OCI-LY7 (cell line): ENCODE results near the gene ZNF667. TPM values are rescaled to one million over a fixed set of nuclear protein-coding genes. Genes with fewer than 3 reads are reported as not detected.

Experiments used
- Bru-seq: library from RNA; stranded (reverse); fragments of 400-500 nt; gene quantifications from one replicate; lab custom pipeline; 2021; lab: Mats Ljungman, UMichigan
- BruChase-seq, 2 experiments: library from RNA; stranded (reverse); fragments of 400-500 nt; gene quantifications; one replicate each; lab custom pipeline; 2021; lab: Mats Ljungman, UMichigan
- BruUV-seq: library from RNA; stranded (reverse); fragments of 400-500 nt; replicated peaks from 2 replicates; lab custom pipeline; 2021; lab: Mats Ljungman, UMichigan
- CTCF ChIA-PET: fragments of 300-600 bp; sonication (Branson Sonifier 250); formaldehyde crosslinking; loops from one replicate; lab custom pipeline; 2022; ENCODE audit warnings: antibody characterized with exemption; ENCODE audit not compliant: unreplicated experiment; lab: Charles Lee
- POLR2A ChIA-PET: fragments of 300-600 bp; sonication (Branson Sonifier 250); formaldehyde crosslinking; loops from one replicate; lab custom pipeline; 2022; ENCODE audit warnings: antibody characterized with exemption; lab: Charles Lee
- DNase-seq: peaks from one replicate; pipeline ENCODE4 v3.0.0-alpha.2; 2015; ENCODE audit warnings: low spot score
- H2AFZ ChIP-seq: fragments of 200-600 bp; sonication (generic), shearing (Covaris generic); 2 replicates; pipeline ENCODE4 v1.6.1; 2014; ENCODE audit warnings: mild to moderate bottlenecking, antibody characterized with exemption, low read length, moderate library complexity
- H3K27ac ChIP-seq: fragments of 200-600 bp; sonication (generic); 2 replicates; pipeline ENCODE4 v1.5.1; 2014; ENCODE audit warnings: mixed run types, low read depth, mild to moderate bottlenecking, moderate library complexity, low read length, inconsistent platforms; ENCODE audit not compliant: poor library complexity, severe bottlenecking
- H3K36me3 ChIP-seq: fragments of 200-600 bp; sonication (generic); 2 replicates; pipeline ENCODE4 v1.6.1; 2014; ENCODE audit warnings: mild to moderate bottlenecking, antibody characterized with exemption, low read length, moderate library complexity, mixed read lengths; ENCODE audit not compliant: insufficient read depth
- H3K4me1 ChIP-seq: fragments of 200-600 bp; sonication (generic); 2 replicates; pipeline ENCODE4 v1.5.1; 2014; ENCODE audit warnings: mild to moderate bottlenecking, low read length; ENCODE audit not compliant: insufficient read depth, poor library complexity, severe bottlenecking
- H3K4me2 ChIP-seq: fragments of 200-600 bp; sonication (generic); 2 replicates; pipeline ENCODE4 v1.6.1; 2014; ENCODE audit warnings: mild to moderate bottlenecking, low read length
- H3K4me3 ChIP-seq: fragments of 200-600 bp; sonication (generic); 2 replicates; pipeline ENCODE4 v1.5.1; 2014; ENCODE audit warnings: mild to moderate bottlenecking, low read depth, low read length; ENCODE audit not compliant: poor library complexity, severe bottlenecking
- H3K79me2 ChIP-seq: fragments of 200-600 bp; sonication (generic); 2 replicates; pipeline ENCODE4 v1.6.1; 2016; ENCODE audit warnings: low read depth, mild to moderate bottlenecking, low read length, moderate library complexity, mixed read lengths; ENCODE audit not compliant: insufficient read depth
- H3K9me2 ChIP-seq: fragments of 200-600 bp; sonication (generic); 2 replicates; pipeline ENCODE4 v1.6.1; 2016; ENCODE audit warnings: mild to moderate bottlenecking, low read length, mixed read lengths; ENCODE audit not compliant: insufficient read depth
- H3K9me3 ChIP-seq: fragments of 200-600 bp; sonication (generic); 2 replicates; pipeline ENCODE4 v1.6.1; 2014; ENCODE audit warnings: mild to moderate bottlenecking, mixed run types, low read length, mixed read lengths
- H4K20me1 ChIP-seq: fragments of 200-600 bp; sonication (generic); 2 replicates; pipeline ENCODE4 v1.6.1; 2014; ENCODE audit warnings: mild to moderate bottlenecking, antibody characterized with exemption, low read length, moderate library complexity, mixed read lengths; ENCODE audit not compliant: insufficient read depth
- EZH2phosphoT487 ChIP-seq: fragments of 200-600 bp; sonication (generic); IDR thresholded peaks from 2 replicates; pipeline ENCODE4 v1.6.1; 2018; ENCODE audit warnings: low read depth, borderline replicate concordance, mild to moderate bottlenecking, mixed run types, antibody characterized with exemption, low read length, moderate library complexity, mixed read lengths
- intact Hi-C: fragments of 100-400 bp; cut with micrococcal nuclease; formaldehyde crosslinking; loops from one replicate; pipeline ENCODE4 v1.10.0; 2022; ENCODE audit not compliant: unreplicated experiment
- long read RNA-seq: library from polyadenylated mRNA; stranded (forward); transcript quantifications from one replicate; pipeline ENCODE4 v2.0.0, GENCODE V29; 2022
- total RNA-seq, 2 experiments: library from RNA; depleted of rRNA in 1 of 2; stranded (reverse); fragments of >200 nt in 1 of 2; shearing (Covaris generic) in 1 of 2; gene quantifications; 2 replicates each; pipeline ENCODE4 v1.2.3, GENCODE V29; 2014 to 2022
- TF ChIP-seq, protein P1 (sequence below): fragments of 200-600 bp; sonication (generic); conservative IDR thresholded peaks from 2 replicates; pipeline ENCODE4 v1.5.1; 2014; ENCODE audit warnings: mild to moderate bottlenecking, antibody characterized with exemption, low read length, moderate library complexity, mixed read lengths

The ZNF667 gene
- total RNA-seq (2014; rRNA removed; shearing (Covaris generic)): not detected in 2 replicates
- not detected in 2 replicates for total RNA-seq (2022)
- not detected for Bru-seq, nascent RNA
- BruChase-seq, experiment 1, labeled RNA remaining after a 6-hour chase: not detected
- not detected for BruChase-seq, experiment 2, labeled RNA remaining after a 2-hour chase
- long read RNA-seq: 0 reads

DNA sequence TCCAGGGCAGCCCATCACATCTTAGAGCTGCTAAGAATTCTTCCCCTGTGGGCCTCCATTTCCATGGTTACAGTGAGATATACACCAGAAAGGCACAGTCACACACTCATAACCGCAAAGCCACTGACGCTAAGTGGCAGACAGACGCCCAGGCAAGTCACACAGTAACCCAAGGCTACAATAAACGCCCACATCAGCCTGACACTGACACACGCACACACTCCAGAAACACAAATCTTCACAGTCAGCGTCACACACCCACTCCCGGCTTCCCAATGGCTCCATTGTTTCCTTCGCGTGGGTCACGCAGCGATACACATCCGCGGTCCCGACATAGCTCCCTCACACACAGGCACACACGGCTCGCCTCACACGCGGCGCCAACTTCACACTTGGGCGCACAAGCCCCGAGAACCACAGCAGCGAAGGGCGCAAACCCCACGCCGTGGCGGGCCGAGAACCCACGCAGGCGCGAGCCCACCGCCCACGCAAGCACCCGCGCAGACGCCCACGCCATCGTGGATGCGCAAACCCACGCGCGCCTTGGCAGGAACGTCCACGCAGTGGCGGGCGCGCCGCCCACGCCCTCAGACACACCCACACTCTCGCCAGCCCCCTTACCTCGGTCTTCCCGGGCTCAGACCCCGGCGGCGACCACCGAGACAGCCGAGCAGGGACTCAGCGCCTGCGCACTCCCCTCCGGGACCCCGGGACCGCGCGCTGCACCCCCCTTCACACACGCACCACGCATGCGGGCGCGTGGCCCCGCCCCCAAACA lies at the start of gene ZNF667:
Gene ZNF667 (minus strand): TSS at position 695 of the 778 bp plus-strand sequence. CDS start 14,975 bp downstream, outside the sequence.
- intact Hi-C loops: no loop called here
- H3K9me3 ChIP-seq: no peaks in the 10 kb centered on the region
- no peak within 1 kb of the TSS for H2AFZ ChIP-seq
- CTCF ChIA-PET: no interaction called here
- POLR2A ChIA-PET: no interaction called here
- no peak for TF ChIP-seq EZH2phosphoT487
- TF ChIP-seq, protein P1, sequence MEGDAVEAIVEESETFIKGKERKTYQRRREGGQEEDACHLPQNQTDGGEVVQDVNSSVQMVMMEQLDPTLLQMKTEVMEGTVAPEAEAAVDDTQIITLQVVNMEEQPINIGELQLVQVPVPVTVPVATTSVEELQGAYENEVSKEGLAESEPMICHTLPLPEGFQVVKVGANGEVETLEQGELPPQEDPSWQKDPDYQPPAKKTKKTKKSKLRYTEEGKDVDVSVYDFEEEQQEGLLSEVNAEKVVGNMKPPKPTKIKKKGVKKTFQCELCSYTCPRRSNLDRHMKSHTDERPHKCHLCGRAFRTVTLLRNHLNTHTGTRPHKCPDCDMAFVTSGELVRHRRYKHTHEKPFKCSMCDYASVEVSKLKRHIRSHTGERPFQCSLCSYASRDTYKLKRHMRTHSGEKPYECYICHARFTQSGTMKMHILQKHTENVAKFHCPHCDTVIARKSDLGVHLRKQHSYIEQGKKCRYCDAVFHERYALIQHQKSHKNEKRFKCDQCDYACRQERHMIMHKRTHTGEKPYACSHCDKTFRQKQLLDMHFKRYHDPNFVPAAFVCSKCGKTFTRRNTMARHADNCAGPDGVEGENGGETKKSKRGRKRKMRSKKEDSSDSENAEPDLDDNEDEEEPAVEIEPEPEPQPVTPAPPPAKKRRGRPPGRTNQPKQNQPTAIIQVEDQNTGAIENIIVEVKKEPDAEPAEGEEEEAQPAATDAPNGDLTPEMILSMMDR: no peak
- no peaks in the 10 kb centered on the region for H3K79me2 ChIP-seq
- BruUV-seq: no TSS peak
- H3K9me2 ChIP-seq: no peaks in the 10 kb centered on the region
- H3K27ac ChIP-seq: no peak within 1 kb of the TSS
- no peaks in the 10 kb centered on the region for H3K36me3 ChIP-seq
- H3K4me1 ChIP-seq: no peaks in the 10 kb centered on the region
- H4K20me1 ChIP-seq: no peaks in the 10 kb centered on the region
- no peak for DNase-seq
- H3K4me2 ChIP-seq: no peak within 1 kb of the TSS
- no peak within 1 kb of the TSS for H3K4me3 ChIP-seq

DNA sequence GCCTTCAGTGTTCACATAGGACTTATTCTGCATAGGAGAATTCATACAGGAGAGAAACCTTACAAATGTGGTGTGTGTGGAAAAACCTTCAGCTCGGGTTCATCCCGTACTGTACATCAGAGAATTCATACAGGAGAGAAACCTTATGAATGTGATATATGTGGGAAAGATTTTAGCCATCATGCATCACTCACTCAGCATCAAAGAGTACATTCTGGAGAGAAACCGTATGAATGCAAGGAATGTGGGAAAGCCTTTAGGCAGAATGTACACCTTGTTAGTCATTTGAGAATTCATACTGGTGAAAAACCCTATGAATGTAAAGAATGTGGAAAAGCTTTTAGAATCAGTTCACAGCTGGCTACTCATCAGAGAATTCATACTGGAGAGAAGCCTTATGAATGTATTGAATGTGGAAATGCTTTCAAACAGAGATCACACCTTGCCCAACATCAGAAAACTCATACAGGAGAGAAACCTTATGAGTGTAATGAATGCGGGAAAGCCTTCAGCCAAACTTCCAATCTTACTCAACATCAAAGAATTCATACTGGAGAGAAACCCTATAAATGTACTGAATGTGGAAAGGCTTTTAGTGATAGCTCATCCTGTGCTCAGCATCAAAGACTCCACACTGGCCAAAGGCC lies 48.2 kb upstream of the ZNF667 start:
- ChIA-PET POLR2A (no interaction called here), CTCF (no interaction called here)
- intact Hi-C loops: no loop called here
- no peak overlapping the region for H2AFZ ChIP-seq
- H4K20me1 ChIP-seq: no peaks in the 10 kb centered on the region
- DNase-seq: no peak
- no peaks in the 10 kb centered on the region for H3K9me2 ChIP-seq
- peaks cover 20% of the 10 kb centered on the region; the same call in 1 of the 2 replicates for H3K9me3 ChIP-seq
- H3K4me2 ChIP-seq: no peak overlapping the region
- H3K36me3 ChIP-seq: no peaks in the 10 kb centered on the region
- no peak for TF ChIP-seq EZH2phosphoT487
- TF ChIP-seq, protein P1: no peak
- H3K79me2 ChIP-seq: no peaks in the 10 kb centered on the region
- H3K27ac ChIP-seq: no peak overlapping the region
- BruUV-seq: no TSS peak
- H3K4me3 ChIP-seq: no peak overlapping the region
- no peaks in the 10 kb centered on the region for H3K4me1 ChIP-seq
